CD4-positive, alpha-beta T cell treated with Interferon gamma for 1 hour (primary cell): Measurements from ENCODE around the gene SLC1A2.

Experiments used
- DNase-seq: peaks from one replicate; pipeline ENCODE4 v3.0.0-alpha.2; 2020

Gene SLC1A2

DNA sequence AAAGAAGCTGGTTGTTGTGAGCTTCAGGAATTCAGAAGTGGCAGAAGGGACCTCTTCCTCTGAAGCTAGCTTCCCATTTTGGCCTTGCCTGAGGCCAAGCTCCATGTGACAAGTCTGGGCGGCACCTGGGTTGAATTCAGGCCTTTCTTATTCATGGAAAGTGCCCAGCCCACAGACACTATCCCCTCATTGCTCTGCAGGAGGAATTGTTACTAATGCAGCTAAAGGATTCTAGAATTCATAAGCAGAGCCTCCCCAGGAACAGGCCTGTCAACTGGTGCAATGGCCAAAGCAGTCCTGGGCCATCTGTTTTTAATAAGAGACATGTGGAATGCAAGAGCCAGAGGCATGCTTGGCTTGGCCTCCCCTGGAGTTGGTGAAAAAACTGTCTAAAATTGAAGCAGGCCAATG lies 71.4 kb downstream of the SLC1A2 start:
- DNase-seq = no peak

DNA sequence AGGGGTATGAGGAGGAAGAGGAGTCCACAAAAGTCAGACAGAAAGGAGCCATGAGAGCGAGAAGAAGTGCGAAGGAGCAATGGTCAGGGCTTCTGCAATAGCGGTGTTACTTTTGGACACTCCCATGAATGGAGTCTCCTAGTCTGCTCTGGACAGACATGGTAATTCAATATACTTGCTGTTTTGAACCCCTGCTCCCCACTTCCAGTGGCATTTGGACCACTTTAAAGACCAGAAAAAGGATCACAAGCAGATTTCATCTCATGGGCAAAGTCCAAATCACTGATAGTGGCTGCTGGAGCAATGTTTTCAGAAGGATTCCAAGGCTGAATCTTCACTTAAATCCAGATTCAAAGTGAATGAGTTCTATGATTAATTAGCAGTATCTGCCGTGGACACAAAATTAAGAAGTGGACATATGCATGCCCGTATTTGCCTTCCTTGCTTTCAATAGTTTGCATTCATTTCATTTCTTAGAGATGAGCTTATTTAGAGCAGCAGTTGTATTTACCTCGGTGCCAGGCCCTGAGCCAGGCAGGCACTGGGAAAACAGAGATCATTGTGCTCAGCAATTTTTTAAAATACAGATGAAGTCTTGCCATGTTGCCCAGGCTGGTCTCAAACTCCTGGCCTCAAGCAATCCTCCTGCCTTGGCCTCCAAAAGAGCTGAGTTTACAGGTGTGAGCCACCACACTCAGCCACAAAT lies 72.0 kb downstream of the SLC1A2 start:
- DNase-seq = no peak

DNA sequence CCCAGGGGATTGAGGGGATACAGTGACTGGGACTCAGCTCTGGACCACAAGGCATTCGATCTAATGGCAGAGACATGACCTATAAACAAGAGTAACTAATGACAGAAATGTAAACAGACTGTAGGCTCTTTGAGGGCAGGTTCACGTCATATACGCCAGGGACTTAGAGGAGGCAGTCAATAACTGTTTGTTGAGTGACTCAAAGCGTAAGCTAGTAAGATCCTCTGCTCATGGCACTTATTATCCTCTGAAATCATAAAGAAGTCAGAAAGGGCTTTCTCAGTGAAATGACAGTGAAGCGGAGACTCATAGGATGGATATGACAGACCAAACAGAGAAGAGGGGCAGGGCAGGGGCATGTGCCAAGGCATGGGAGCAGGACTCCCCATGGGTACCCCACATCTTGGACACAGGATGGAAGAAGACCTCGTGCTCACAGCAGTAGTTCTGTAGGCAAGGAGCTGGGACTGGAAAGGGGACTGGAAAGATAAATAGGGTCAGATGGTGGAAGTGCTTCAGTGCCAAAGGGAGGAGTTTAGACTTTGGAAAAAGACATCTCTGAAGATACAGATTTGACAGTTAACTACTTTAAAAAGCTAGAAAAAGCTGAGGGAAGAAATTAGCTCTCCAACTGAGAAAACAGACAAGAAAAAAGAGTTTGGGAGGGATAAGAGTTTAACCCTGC lies 72.7 kb downstream of the SLC1A2 start:
- DNase-seq = no peak

DNA sequence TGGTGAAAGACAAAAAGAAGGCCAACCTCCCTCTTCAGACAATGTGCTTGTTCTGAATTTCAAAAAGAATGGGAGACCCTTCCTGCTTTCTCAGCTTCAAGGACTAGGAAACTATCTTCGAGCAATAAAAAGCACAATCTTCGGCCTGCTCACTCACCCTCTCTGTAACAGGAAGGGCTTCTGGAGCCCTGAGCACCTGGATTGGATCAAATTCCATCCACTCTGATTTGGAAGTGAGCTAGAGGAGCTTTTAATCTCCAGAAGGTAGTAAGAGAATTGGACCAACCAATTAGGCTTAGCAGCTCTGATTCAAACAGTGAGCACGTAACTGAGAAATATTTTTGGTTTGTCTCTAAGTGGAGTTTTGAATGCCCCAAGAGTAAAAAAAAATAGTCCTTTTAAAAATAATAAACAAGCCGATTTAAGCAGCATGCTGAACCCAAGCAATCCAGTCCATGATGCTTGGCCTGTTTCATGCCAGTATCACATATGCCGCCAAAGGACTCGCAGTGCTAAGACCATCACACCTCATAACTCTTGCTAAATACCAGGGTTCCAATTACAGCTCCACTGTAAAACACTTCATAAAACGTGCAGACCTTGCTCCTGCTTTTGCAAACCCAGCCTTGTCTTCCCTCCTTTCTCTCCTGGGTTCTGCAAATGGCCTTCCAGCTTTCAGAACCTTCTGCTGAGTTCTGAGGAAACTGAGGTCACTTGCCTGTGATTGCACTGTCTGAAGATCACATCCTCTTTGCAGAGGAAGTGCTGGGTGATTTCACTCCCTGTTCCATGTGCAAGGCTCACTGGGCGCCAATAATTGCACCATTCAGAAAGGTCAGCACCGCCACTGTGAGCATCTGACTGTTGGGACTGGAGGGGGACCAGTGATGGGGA lies 74.4 kb downstream of the SLC1A2 start:
- peak; percentile 32 for DNase-seq

DNA sequence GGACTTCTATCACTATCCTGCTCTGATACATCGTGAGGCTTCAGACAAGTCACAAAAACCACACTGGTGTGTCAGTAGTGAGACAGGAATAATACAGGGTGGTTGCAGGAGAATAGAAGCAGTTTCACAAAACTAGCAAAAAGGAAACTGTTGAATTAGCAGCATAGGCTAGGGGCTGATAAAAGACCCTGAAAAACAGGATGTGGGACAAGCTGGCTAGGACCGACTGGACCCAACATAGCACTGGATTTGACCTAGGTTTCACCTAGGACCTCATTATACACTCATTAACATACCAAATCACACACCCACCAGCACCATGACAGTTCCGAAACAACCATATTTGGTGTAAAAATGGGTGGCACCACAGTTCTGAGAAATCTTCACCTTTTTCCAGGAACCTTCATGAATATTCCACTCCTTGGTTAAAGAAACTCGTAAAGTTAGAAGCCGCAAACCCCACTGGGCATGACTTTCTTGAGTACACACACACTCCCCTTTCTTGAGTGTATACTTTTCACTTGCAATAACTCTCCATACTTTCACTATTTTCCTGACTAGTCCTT lies 76.2 kb downstream of the SLC1A2 start:
- DNase-seq = peak; percentile 19

DNA sequence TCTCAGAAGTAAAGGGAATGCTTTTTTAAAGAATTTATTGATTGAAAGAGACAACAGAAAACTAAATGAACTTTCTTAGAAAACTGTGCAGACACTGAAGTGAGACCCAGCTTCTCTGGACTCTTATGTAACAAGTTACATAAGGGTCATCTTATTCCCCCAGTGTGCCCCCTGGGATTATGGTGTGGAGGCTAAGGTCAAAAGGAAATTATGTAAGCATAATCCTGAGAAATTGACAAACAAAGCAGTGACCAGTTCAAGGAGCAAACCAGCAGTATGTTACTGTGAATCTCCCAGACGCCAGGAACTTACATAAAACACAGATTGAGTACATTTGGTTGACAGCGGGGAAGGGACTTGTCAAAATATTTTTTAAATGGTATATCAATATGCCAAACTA lies 78.6 kb downstream of the SLC1A2 start:
- no peak for DNase-seq

DNA sequence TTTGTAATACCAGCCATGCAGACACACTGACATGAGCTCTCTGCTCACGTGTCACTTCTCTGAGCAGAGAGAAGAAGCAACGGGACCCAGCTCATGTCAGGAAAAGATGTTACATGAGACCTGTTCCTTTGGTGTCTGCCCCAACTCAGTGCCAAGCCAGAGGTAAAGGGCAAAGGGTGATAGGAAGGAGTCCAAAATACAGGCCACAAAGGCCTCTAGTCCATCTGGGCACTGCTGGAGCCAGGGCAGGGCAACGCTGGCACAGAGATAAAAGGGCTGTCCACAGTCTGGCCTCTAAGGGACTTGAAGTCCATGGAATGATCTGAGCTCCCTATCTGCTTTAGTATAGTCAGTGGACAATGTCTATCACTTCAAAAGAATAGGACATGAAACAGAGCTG lies 79.3 kb downstream of the SLC1A2 start:
- DNase-seq = no peak

DNA sequence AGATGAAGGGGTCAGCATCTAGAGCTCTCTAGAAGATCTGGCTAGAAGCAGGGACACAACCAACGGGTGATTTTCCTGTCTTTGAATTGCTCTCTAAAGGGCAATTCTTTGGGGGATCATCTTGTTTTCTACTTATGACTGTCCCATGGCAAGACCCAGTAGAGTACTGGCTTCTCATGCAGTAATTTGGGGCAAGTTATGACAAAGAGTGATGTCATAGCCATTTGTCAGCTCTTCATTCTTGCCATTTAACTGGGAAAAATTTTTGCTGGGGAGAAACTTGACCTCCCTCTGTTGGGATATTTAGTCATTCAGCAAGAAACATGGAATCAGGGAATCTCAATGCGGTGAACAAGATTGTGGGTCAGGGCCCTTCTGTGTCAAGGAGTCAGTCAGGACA lies 80.4 kb downstream of the SLC1A2 start:
- no peak for DNase-seq

DNA sequence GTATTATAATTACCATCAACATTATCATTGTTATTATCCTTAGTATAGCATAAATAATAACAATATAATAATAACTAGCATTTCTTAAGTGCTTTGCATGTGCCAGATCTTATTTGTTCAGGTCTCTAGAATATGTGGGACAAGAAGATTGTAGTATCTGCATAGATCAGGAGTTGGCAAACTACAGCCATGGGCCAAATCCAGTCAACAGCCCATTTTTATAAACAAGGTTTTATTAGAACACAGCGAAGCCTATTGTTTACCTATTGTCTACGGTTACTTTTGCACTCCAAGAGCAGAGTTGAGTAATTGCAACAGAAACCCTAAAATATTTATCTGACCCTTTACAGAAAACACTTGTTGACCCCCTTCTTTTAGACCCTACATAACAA lies 81.4 kb downstream of the SLC1A2 start:
- no peak for DNase-seq

DNA sequence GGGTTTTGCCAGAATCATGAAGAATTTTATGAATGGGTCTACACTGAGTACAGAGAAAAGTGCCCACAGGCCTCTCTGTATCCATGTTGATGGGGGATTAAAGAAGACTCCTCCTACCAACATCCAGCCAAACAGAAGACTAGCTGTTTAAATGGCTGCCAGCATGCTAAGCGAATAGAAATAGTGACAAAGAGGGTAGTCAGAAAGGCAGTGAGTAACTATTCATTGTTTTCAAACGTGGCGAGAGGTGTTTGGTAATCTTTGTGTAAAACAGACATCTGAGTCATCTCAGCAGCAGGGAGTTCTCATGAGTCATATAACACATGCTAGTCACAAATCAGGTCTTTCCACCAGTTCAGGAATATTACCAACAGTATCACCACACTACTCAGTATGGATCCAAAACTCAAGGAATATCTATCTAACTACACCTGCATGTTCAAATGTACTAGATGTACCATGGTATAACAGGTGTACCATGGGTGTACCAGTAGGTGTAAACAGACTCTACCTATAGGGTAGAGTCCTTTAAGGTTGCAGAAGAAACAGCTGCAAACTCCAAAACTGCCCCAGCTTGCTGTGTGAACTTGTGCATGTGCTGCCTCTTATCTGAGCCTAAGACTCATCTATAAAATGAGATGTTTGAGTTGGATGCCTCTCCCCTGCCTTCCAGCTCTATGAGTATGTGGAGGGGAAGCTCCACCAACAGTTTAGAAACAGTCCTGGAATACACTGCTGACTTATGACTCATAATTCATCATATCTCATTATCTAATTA lies 82.0 kb downstream of the SLC1A2 start:
- no peak for DNase-seq

DNA sequence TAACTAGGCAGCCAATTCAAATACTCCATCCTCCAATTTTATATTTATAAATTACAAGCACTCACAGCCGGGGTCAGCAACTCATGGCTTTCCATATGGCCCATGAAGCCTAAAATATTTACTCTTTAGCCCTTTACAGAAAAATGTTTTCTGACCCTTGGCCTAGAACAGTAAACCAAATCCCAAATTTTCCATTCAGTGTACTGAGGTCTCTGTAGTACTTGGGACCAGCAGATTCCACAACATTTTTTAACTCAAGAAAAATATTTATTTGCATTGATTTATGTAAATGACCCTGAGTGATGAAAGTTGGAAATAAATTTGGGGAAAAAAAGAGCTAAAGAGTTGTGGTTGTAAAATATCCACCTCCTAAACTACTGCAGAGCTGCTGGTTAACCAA lies 82.6 kb downstream of the SLC1A2 start:
- DNase-seq = no peak

DNA sequence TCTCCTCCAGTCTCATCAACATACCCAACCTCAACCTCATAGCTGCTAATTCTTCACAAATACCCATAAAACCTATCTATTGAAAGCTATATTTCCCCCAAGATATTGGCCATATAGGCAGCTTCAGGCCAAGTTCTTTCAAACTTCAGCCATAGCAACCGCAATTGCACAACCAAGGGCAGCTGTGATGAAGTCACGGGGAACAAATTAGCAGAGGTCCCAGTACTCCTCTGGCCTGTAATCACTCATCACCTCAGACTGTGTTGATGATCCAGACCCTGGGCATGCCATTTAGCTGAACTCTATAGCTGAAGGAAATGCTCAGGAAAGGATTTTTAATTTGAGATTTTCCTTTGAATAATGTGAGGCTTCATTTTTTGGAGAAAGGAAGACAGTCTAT lies 84.1 kb downstream of the SLC1A2 start:
- no peak for DNase-seq

DNA sequence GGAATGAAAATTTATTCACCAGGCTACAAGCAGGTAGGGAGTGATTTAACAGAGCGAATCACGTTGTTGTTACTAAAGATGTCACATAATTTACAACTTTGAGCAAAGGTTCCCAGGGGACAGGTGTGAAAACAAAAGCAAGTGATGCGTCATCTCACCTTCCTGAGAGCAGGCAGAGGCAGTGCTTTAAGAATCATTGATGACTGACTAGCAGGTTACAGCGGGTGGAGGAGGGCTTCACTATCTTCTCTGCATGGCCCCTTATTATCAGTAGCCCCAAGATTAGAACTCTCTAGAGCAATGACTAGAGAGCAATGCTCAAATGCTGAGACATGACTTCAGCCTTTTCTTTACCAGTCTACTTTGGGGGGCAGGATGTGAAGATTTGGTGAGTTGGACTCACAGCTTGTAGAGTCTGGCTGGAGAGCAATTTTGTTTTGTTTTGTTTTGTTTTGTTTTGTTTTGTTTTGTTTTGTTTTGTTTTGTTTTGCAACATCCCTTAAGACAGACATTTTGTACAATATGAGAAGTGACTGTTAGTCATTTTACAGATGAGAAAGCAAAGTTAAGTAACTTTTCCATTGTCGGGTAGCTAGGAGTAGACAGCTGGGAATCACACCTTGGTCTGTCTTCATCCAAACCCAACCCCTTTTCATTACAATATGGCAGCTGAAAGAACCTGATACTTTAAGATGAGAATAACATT lies 84.8 kb downstream of the SLC1A2 start:
- peak; percentile 25 for DNase-seq

DNA sequence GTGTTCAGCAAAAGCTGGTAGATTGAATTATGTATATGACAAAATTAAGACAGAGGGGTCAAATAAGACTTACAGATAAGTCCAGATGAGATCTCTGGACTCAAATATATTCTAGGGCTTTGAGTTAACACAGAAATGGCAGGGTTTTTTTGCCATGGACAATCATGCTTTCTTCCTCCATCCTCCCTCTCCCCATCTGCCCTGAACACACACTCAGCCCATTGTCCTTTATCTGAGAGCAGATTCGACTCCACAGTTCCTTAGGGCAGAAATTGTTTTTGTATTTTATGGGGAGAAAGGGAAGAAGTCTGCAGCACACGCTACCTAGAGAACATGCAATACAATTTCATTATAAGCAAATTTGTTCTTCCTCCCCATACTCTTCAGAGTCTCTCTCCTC lies 86.8 kb downstream of the SLC1A2 start:
- no peak for DNase-seq

DNA sequence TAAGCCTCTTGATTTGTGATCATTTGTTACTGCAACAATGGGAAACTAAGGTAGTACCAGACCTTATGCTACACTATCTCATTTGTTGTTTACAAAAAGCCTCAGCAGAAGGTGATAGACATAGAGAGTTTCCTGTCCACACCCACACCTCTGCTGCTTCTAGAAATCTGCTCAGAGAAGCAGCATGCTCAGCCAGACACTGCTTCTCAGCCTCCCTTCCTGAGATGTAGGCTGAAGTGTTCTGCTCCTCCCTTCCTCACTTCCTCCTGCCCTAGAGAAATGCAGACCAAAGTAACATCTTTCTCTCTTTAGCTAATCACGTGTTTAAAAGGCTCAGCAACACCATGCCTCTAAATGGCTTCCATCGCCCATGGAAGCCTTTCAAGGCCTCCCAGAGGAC lies 88.4 kb downstream of the SLC1A2 start:
- peak; percentile 55 for DNase-seq

DNA sequence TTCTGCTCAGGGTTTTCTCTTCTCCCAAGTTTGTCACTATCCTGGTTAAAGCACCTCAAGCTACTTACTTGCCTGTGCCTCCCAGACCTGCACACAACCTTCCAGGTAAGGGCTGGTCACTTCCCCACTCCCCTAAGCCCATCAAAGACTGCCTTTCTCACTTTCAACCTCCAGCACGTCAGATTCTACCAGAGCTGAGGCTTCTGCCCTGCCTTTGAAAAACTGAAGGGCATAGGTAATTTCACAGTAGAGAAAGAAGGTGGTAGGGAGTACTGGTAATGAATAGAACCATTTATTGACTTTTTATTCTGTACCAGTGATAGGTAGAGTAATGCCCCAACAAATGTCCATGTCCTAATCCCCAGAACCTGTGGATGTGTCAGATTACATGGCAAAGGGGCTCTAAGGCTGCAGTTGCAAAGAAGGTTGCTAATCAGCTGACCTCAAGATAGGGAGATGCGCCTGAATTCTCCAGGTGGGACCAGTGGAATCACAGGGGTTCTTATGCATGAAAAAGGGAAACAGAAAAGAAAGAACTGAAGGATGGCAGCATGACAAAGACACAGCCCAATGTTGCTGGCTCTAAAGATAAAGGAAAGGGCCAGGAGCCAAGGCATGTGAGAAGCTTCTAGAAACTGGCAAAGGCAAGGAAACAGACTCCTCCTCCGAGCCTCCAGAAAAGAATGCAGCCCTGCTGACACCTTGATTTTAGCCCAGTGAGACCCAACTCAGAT lies 89.0 kb downstream of the SLC1A2 start:
- no peak for DNase-seq

DNA sequence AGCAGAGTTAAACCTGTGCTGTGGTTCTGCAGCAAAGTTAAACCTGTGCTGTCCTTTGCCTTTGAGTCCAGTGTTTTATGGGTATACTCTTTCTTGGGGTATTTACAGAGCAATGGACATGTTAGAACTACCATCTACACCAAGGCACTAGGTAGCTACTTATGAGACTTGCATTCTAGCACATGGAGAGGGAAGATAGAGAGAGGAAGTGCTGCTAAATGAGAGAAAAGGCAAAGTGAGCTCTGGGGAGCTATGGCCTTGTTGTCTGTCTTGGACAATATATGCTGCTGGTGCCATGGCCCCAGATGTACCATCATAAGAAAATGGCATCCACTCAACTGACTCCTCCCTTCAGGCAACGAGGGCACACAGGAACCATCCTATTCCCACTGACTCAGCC lies 91.5 kb downstream of the SLC1A2 start:
- DNase-seq = no peak

DNA sequence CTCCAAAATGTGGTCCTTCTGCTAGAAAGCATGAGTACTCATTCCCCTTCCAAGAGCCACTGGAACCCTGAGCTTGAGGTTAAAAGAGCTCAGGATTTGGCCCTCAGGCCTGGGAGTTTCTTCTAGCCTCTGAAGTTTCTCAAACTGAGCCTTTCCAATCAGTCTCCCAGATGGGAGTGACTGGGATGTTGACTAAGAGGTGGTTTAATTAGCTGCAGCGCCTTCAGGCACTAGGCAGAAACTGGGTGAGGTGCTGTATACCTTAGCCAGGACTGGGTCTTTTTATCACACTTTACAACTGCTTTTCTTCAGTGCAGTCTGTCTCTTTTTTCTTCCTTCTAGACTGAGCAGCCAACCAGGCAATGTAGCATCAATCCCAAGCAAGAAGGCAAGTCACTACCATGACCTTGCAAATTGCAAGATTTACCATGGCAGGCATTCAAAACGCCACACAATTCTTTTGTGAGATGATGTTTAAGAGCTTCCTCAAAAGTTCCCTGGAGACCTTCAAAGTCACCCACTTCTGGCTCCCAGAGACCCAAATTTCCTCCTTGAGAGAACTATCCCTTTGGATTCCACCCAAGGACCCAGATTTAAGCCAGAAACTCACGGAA lies 93.0 kb downstream of the SLC1A2 start:
- DNase-seq = no peak

DNA sequence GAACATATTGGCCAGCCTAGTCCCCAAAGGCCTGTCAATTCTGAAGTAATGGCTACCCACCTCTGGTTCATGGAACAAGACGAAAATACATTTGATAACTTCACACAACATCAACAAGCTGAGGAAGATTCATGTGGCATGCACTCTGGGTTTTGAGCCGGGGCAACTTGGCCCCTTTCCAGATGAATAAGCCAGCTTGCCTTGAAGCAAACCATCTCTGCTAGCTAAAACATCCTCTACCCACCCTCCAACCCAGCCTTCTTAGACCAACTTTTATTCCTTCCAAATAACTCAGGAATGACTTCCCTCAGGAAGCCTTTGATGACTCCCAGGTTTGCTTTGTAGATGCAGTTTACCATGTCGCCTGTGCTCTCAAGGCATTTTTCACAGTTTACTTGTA lies 94.4 kb downstream of the SLC1A2 start:
- no peak for DNase-seq

DNA sequence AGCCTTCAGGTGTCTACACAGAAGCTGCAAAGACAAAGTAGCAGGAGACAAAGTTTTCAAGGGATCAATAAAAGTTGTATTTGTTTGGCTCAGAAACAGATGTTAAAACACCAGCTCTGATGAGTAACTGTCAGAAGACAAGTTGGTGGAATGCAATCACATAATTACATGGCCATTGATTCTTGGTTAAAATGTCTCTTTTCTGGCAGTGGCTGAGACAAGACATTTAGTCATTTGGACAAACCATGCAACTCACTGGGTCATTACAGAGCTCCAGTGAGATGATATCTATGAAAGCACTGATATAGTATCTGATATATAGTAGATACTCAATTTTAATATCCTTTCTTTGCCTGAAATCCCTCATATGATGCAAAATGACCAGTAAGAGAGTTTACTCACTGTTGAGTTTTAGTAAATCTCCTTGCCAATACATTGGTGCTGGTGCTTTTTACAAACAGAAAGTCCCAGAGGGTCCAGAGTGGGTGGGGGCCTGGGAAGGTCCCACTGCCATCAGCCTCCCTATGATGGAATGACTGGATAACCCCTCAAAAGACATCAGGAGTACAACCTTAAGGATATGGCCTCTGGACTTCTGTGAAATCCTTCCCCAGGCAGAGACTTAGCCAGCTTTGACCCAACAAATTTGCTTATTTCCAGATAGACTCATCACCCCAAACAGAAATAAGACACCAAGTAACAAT lies 95.0 kb downstream of the SLC1A2 start:
- no peak for DNase-seq
